PC-9 (cell line): ENCODE results near the gene DNAL4.

Source experiments
- CTCF ChIP-seq: fragments of 200-600 bp; sonication (generic); conservative IDR thresholded peaks from 2 replicates; pipeline ENCODE4 v1.6.1; 2017; ENCODE audit warnings: mixed run types, antibody characterized with exemption, mild to moderate bottlenecking, moderate library complexity
- EZH2 ChIP-seq: fragments of 200-600 bp; sonication (generic); IDR thresholded peaks from 2 replicates; pipeline ENCODE4 v1.8.0; 2017; ENCODE audit warnings: antibody characterized with exemption, low read depth

DNA sequence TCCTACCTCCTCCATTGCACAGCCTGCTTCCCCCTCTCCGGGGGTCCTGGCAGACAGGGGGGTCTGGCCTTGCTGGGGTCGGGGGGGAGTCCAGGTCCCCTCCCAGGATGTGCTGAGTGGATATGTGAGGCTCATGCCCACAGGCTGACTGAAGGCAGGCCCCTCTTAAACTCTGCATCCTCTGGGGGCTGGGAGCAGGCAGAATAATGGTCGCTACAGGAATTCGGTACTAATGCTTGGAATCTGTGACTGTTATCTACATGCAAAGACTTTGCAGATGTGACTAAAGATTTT is 36.5 kb downstream of the DNAL4 start:
- no peak for TF ChIP-seq CTCF
- TF ChIP-seq EZH2 = no peak
